Neural progenitor cell (in vitro differentiated cells): ENCODE measurements around the gene PARPBP. TPM values are rescaled to one million over a fixed set of nuclear protein-coding genes. Genes with fewer than 3 reads are reported as not detected.

ENCODE experiments used
- DNase-seq: peaks from one replicate; pipeline ENCODE4 v3.0.0-alpha.2; 2016; ENCODE audit warnings: low spot score
- H2AFZ ChIP-seq: fragments of 200-600 bp; sonication (generic); replicated peaks from 2 replicates; pipeline ENCODE4 v1.6.1; 2016; ENCODE audit warnings: antibody characterized with exemption
- H3F3A ChIP-seq: fragments of 200-600 bp; sonication (generic); 2 replicates; pipeline ENCODE4 v1.6.1; 2016; ENCODE audit warnings: antibody characterized with exemption, low read depth
- H3K27ac ChIP-seq: fragments of 200-600 bp; sonication (generic); 2 replicates; pipeline ENCODE4 v1.5.1; 2016; ENCODE audit warnings: mild to moderate bottlenecking
- H3K27me3 ChIP-seq: fragments of 200-600 bp; sonication (generic); 2 replicates; pipeline ENCODE4 v1.6.1; 2016; ENCODE audit warnings: mild to moderate bottlenecking, moderate library complexity
- H3K36me3 ChIP-seq: fragments of 200-600 bp; sonication (generic); 2 replicates; pipeline ENCODE4 v1.5.1; 2016
- H3K4me1 ChIP-seq: fragments of 200-600 bp; sonication (generic); 2 replicates; pipeline ENCODE4 v1.6.1; 2016; ENCODE audit warnings: mixed run types
- H3K4me2 ChIP-seq: fragments of 200-600 bp; sonication (generic); 2 replicates; pipeline ENCODE4 v1.6.1; 2016
- H3K4me3 ChIP-seq: fragments of 200-600 bp; sonication (generic); 2 replicates; pipeline ENCODE4 v1.5.1; 2016
- H3K79me2 ChIP-seq: fragments of 200-600 bp; sonication (generic); 2 replicates; pipeline ENCODE4 v1.6.1; 2016; ENCODE audit warnings: low read depth
- H3K9ac ChIP-seq: fragments of 200-600 bp; sonication (generic); 2 replicates; pipeline ENCODE4 v1.6.1; 2016
- H3K9me3 ChIP-seq: fragments of 200-600 bp; sonication (generic); 2 replicates; pipeline ENCODE4 v1.5.1; 2016; ENCODE audit warnings: low read depth
- H4K20me1 ChIP-seq: fragments of 200-600 bp; sonication (generic); 2 replicates; pipeline ENCODE4 v1.6.1; 2016; ENCODE audit warnings: low read depth
- H3K27ac Mint-ChIP-seq: 3 replicates; pipeline ENCODE4 v1.8.0; 2021; ENCODE audit warnings: mixed read lengths
- H3K27me3 Mint-ChIP-seq: 2 replicates; pipeline ENCODE4 v1.8.0; 2022; ENCODE audit warnings: low read depth, mild to moderate bottlenecking, inconsistent platforms, moderate library complexity, mixed read lengths; ENCODE audit not compliant: insufficient read depth
- H3K36me3 Mint-ChIP-seq: 3 replicates; pipeline ENCODE4 v1.8.0; 2021; ENCODE audit warnings: mixed read lengths
- H3K4me1 Mint-ChIP-seq: 3 replicates; pipeline ENCODE4 v1.8.0; 2021; ENCODE audit warnings: mixed read lengths
- H3K4me3 Mint-ChIP-seq: 3 replicates; pipeline ENCODE4 v1.8.0; 2021; ENCODE audit warnings: mild to moderate bottlenecking, moderate library complexity, mixed read lengths
- H3K9me3 Mint-ChIP-seq: 3 replicates; pipeline ENCODE4 v1.8.0; 2020; ENCODE audit warnings: mixed read lengths
- EZH2 ChIP-seq: fragments of 200-600 bp; sonication (generic); IDR thresholded peaks from 2 replicates; pipeline ENCODE4 v1.6.1; 2017; ENCODE audit warnings: antibody characterized with exemption, mild to moderate bottlenecking, moderate library complexity
- EZH2phosphoT487 ChIP-seq: fragments of 200-600 bp; sonication (generic); IDR thresholded peaks from 2 replicates; pipeline ENCODE4 v1.6.1; 2017; ENCODE audit warnings: antibody characterized with exemption
- total RNA-seq: library from RNA; depleted of rRNA; stranded (reverse); fragments of >200 nt; gene quantifications from 2 replicates; pipeline ENCODE4 v1.2.3, GENCODE V29; 2015; ENCODE audit warnings: low replicate concordance
- TF ChIP-seq, protein P1 (sequence below): fragments of 200-600 bp; sonication (generic); IDR thresholded peaks from 2 replicates; pipeline ENCODE4 v1.5.1; 2017; ENCODE audit warnings: antibody characterized with exemption, mild to moderate bottlenecking

Gene PARPBP
- total RNA-seq, 1 donor from 2014 or later = 79.8 TPM

DNA sequence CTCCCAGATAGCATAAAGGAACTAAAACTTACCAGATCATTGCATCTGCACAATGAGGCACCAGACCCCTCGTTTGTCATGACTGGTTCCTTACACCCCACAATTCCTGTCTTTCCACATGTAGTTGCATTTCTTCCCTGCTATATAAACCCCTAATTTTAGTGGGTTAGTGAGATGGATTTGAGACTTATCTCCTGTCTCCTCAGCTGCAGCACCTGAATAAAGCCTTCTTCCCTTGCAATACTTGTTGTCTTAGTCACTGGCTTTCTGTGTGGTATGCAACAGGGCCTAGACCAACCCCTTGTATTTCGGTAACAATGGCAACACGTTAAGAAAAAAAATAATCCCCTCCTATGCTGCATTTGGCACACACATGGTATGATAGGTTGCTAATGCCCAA, 13.1 kb upstream of the PARPBP start:
- peaks cover 64% of the 10 kb centered on the region for H3K36me3 Mint-ChIP-seq
- Histone ChIP-seq H3K4me2 (no peak overlapping the region), H3K27me3 (no peaks in the 10 kb centered on the region), H2AFZ (no peak overlapping the region), H3K9ac (no peak overlapping the region), H3K79me2 (no peaks in the 10 kb centered on the region), H3K36me3 (peaks cover 41% of the 10 kb centered on the region), H3K4me1 (no peaks in the 10 kb centered on the region), H3K27ac (no peak overlapping the region), H3F3A (no peaks in the 10 kb centered on the region), H4K20me1 (no peaks in the 10 kb centered on the region), H3K9me3 (no peaks in the 10 kb centered on the region), H3K4me3 (no peak overlapping the region)
- H3K9me3 Mint-ChIP-seq = peaks cover 14% of the 10 kb centered on the region
- no peaks in the 10 kb centered on the region for H3K4me1 Mint-ChIP-seq
- TF ChIP-seq, protein P1, sequence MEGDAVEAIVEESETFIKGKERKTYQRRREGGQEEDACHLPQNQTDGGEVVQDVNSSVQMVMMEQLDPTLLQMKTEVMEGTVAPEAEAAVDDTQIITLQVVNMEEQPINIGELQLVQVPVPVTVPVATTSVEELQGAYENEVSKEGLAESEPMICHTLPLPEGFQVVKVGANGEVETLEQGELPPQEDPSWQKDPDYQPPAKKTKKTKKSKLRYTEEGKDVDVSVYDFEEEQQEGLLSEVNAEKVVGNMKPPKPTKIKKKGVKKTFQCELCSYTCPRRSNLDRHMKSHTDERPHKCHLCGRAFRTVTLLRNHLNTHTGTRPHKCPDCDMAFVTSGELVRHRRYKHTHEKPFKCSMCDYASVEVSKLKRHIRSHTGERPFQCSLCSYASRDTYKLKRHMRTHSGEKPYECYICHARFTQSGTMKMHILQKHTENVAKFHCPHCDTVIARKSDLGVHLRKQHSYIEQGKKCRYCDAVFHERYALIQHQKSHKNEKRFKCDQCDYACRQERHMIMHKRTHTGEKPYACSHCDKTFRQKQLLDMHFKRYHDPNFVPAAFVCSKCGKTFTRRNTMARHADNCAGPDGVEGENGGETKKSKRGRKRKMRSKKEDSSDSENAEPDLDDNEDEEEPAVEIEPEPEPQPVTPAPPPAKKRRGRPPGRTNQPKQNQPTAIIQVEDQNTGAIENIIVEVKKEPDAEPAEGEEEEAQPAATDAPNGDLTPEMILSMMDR = no peak
- TF ChIP-seq EZH2 (no peak), EZH2phosphoT487 (no peak)
- peaks cover 3% of the 10 kb centered on the region for H3K27me3 Mint-ChIP-seq
- H3K4me3 Mint-ChIP-seq = no peak overlapping the region
- H3K27ac Mint-ChIP-seq = no peak overlapping the region
- DNase-seq = no peak

DNA sequence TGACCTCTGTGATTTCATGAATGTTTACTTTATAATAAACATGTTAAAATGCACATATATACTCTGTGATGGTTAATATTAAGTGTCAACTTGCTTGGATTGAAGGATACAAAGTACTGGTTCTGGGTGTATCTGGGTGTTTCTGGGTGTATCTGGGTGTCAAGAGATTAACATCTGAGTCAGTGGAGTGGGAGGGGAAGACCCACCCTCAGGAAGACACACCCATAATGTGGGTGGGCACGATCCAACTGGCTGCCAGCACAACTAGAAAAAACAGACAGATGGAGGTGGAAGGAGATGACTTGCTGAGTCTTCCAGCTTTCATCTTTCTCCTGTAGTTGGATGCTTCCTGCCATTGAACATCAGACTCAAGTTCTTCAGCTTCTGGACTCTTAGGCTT, 12.0 kb upstream of the PARPBP start:
- no peak overlapping the region for H3K4me3 ChIP-seq
- Mint-ChIP-seq H3K4me3 (no peak overlapping the region), H3K36me3 (peaks cover 59% of the 10 kb centered on the region), H3K27me3 (peaks cover 3% of the 10 kb centered on the region), H3K4me1 (no peaks in the 10 kb centered on the region), H3K9me3 (peaks cover 14% of the 10 kb centered on the region), H3K27ac (no peak overlapping the region)
- no peaks in the 10 kb centered on the region for H3K9me3 ChIP-seq
- H4K20me1 ChIP-seq = no peaks in the 10 kb centered on the region
- no peaks in the 10 kb centered on the region for H3K4me1 ChIP-seq
- no peaks in the 10 kb centered on the region for H3K27me3 ChIP-seq
- H3K4me2 ChIP-seq = no peak overlapping the region
- H3K27ac ChIP-seq = no peak overlapping the region
- peaks cover 44% of the 10 kb centered on the region for H3K36me3 ChIP-seq
- TF ChIP-seq, protein P1 = no peak
- no peak for TF ChIP-seq EZH2
- no peaks in the 10 kb centered on the region for H3K79me2 ChIP-seq
- DNase-seq = no peak
- H3K9ac ChIP-seq = no peak overlapping the region
- no peak overlapping the region for H2AFZ ChIP-seq
- H3F3A ChIP-seq = no peaks in the 10 kb centered on the region

DNA sequence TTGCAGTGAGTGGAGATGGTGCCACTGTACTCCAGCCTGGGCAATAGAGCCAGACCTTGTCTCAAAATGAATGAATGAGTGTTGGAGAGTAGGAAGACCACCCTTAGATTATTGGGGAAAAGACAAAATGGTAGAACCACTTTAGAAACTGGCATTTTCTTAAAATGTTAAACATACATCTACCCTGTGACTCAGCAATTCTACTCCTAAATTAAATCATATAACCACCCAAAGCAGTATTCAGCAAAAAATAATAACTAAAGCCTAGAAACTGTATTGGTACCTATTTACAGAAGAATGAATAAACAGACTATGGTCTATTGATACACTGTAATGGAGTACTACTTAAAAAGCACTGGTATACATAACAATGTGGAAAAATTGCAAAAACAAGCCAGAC, 9.2 kb upstream of the PARPBP start:
- Mint-ChIP-seq H3K27me3 (peaks cover 3% of the 10 kb centered on the region), H3K9me3 (peaks cover 10% of the 10 kb centered on the region), H3K36me3 (peaks cover 43% of the 10 kb centered on the region), H3K4me1 (no peaks in the 10 kb centered on the region), H3K4me3 (no peak overlapping the region), H3K27ac (no peak overlapping the region)
- no peak overlapping the region for H2AFZ ChIP-seq
- no peaks in the 10 kb centered on the region for H3K4me1 ChIP-seq
- no peak for TF ChIP-seq EZH2
- no peak for TF ChIP-seq EZH2phosphoT487
- TF ChIP-seq, protein P1 = no peak
- peaks cover 39% of the 10 kb centered on the region for H3K36me3 ChIP-seq
- H3F3A ChIP-seq = no peaks in the 10 kb centered on the region
- H3K27ac ChIP-seq = no peak overlapping the region
- DNase-seq = no peak
- H3K79me2 ChIP-seq = no peaks in the 10 kb centered on the region
- H4K20me1 ChIP-seq = no peaks in the 10 kb centered on the region
- no peak overlapping the region for H3K4me2 ChIP-seq
- H3K4me3 ChIP-seq = no peak overlapping the region
- H3K9me3 ChIP-seq = no peaks in the 10 kb centered on the region
- no peaks in the 10 kb centered on the region for H3K27me3 ChIP-seq
- H3K9ac ChIP-seq = no peak overlapping the region

DNA sequence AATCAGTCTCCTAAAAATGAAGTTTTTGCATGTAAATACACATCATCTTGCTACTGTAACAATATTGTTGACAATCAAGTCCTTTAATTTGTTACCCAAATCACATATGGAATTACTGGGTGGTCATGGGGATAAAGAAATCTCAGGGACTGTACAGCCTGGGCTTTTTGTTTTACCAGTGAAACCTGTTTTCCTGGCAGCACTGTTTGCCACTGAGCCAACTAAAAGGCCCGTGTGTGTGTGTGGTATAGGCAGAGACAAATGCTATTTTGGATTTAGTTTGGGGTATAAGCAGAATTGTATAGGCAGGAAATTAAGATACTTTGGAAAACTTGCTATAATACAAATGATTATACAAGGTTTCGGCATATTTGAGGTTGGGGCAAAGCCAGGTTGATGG, 5.8 kb upstream of the PARPBP start:
- peaks cover 30% of the 10 kb centered on the region for H3K36me3 ChIP-seq
- no peaks in the 10 kb centered on the region for H3K27me3 ChIP-seq
- peaks cover 11% of the 10 kb centered on the region for H3K79me2 ChIP-seq
- H3K4me2 ChIP-seq = no peak overlapping the region
- no peaks in the 10 kb centered on the region for H3K9me3 ChIP-seq
- no peak overlapping the region for H3K9ac ChIP-seq
- Mint-ChIP-seq H3K27me3 (no peaks in the 10 kb centered on the region), H3K36me3 (peaks cover 17% of the 10 kb centered on the region), H3K27ac (no peak overlapping the region), H3K4me3 (no peak overlapping the region), H3K4me1 (peaks cover 5% of the 10 kb centered on the region), H3K9me3 (no peaks in the 10 kb centered on the region)
- no peaks in the 10 kb centered on the region for H3K4me1 ChIP-seq
- H3K27ac ChIP-seq = no peak overlapping the region
- TF ChIP-seq EZH2 (no peak), EZH2phosphoT487 (no peak)
- TF ChIP-seq, protein P1 = no peak
- no peaks in the 10 kb centered on the region for H4K20me1 ChIP-seq
- no peaks in the 10 kb centered on the region for H3F3A ChIP-seq
- no peak overlapping the region for H2AFZ ChIP-seq
- DNase-seq = no peak
- no peak overlapping the region for H3K4me3 ChIP-seq
